ENCODE results near the gene BTBD16.

- no peak for TF ChIP-seq CTCF (IDR thresholded peaks at IDR 0.05)
- no peak for TF ChIP-seq POLR2A (IDR thresholded peaks at IDR 0.05)
Measured at GRCh38 chr10:122248356-122249302, 22.5 kb upstream of the BTBD16 start.
